Myocyte (in vitro differentiated cells): ENCODE measurements around the gene ZBED1. TPM values are rescaled to one million over a fixed set of nuclear protein-coding genes. Genes with fewer than 3 reads are reported as not detected.
"Not testable (repeated sequence)": the region's sequence is repeated elsewhere in the genome, so short reads cannot be mapped to it uniquely, and the experiment has no call there.

Experiments used
- DNase-seq: peaks from one replicate; pipeline ENCODE4 v3.0.0-alpha.2; 2012; ENCODE audit warnings: low read depth
- total RNA-seq: library from RNA; depleted of rRNA; stranded (reverse); fragments of >200 nt; gene quantifications from 2 replicates; pipeline ENCODE4 v1.2.3, GENCODE V29; 2014

The ZBED1 gene
- total RNA-seq, 1 donor from 2014 or later: 38.8 TPM

DNA sequence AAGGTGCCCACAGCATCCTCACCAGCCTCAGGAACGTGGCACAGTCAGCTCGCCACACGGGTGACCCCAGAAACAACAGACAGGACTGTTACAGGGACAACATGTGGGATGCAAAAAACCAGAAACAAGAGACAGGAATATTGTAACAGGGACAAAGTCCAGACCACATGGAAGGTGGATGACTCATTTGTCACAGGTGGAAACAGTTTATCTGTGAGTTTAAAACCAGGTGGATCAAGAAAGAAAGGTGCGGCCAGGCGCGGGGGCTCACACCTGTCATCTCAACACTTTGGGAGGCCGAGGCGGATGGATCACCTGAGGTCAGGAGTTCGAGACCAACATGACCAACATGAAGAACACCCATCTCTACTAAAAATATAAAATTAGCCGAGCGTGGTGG is 23.5 kb downstream of the ZBED1 start:
- not testable (repeated sequence) for DNase-seq

DNA sequence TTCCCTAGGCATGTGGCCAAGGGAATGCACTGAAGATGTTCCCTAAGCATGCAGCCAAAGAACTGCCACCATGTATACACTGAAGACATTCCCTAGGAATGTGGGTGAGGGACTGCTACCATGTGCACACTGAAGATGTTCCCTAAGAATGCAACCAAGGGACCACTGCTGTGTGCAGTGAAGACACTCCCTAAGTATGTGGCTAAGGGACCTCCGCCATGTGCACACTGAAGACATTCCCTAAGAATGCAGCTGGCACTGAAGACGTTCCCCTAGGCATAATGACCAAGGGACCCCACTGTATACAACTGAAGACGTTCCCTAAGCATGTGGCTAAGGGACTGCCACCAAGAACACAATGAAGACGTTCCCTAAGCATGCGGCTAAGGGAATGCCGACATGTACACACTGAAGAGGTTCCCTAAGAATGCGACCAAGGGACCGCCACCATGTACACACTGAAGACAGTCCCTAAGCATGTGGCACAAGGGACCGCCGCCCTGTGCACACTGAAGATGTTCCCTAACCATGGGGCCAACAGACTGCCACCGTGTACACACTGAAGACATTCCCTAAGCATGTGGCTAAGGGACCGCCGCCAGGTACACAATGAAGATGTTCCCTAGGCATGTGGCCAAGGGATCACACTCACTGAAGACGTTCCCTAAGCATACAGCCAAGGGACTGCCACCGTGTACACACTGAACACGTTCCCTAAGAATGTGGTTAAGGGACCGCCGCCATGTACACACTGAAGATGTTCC is 25.6 kb downstream of the ZBED1 start:
- no peak for DNase-seq

DNA sequence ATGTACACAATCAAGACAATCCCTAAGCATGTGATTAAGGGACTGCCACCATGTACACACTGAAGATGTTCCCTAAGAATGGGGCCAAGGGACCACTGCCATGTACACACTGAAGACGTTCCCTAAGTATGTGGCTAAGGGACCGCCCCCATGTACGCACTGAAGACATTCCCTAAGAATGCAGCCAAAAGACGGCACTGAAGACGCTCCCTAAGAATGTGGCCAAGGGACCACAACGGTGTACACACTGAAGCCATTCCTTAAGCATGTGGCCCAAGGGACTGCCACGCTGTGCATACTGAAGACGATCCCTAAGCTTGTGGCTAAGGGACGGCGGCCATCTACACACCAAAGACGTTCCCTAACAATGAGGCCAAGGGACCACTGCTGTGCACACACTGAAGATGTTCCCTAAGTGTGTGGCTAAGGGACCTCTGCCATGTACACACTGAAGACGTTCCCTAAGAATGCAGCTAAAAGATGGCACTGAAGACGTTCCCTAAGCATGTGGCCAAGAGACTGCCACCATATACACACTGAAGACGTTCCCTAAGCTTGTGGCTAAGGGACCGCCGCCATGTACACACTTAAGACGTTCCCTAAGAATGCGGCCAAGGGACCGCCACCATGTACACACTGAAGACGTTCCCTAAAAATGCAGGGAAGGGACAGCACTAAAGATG is 26.4 kb downstream of the ZBED1 start:
- DNase-seq: no peak

DNA sequence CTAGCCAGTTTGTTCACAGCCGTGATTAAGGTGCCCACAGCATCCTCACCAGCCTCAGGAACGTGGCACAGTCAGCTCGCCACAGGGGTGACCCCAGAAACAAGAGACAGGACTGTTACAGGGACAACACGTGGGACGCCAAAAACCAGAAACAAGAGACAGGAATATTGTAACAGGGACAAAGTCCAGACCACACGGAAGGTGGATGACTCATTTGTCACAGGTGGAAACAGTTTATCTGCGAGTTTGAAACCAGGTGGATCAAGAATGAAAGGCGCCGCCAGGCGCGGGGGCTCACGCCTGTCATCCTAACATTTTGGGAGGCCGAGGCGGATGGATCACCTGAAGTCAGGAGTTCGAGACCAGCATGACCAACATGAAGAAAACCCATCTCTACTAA is 27.7 kb downstream of the ZBED1 start:
- DNase-seq: peak; percentile 34

DNA sequence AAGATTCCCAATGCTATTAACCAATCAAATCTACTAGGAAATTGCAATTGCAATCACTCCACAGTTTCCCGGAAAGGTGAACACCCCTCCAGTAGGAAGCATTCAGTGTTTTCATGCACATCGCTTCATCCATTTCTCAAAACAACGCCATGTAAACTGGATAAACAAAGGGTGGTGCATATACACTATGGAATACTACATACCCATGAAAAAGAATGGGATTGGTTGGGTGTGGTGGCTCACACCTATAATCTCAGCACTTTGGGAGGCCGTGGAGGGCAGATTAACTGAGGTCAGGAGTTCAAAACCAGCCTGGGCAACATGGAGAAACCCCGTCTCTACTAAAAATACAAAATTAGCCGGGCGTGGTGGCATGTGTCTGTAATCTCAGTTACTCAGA is 29.1 kb downstream of the ZBED1 start:
- no peak for DNase-seq

DNA sequence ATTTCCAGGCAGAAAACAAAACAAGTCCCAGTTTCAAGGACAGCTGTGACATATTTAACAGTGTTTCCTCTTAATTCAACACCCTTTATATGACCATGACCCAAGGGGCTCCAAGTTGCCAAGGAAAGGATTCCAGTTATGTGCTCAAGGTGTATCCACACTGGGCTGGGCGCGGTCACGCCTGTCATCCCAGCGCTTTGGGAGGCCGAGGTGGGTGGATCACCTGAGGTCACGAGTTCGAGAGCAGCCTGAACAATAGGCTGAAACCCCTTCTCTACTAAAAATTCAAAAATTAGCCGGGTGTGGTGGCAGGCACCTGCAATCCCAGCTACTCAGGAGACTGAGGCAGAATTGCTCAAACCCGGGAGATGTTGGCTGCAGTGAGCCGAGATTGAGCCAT is 29.6 kb downstream of the ZBED1 start:
- DNase-seq: not testable (repeated sequence)

DNA sequence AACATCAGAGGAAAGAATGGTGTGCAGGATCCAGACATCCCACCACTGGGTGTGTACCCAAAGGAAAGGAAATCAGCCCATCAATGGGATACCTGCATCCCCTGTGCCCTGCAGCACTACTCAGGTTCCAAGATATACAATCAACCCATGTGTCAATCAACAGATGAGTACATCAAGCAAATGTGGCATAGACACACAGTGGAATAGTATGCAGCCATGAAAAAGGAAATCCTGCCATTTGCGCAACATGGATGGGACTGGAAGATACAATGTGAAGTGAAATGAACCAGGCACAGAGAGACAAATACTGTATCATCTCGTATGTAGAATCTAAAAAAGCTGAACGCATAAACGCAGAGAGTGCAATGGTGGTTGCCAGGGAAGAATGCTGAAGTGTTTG is 30.9 kb downstream of the ZBED1 start:
- DNase-seq: not testable (repeated sequence)

DNA sequence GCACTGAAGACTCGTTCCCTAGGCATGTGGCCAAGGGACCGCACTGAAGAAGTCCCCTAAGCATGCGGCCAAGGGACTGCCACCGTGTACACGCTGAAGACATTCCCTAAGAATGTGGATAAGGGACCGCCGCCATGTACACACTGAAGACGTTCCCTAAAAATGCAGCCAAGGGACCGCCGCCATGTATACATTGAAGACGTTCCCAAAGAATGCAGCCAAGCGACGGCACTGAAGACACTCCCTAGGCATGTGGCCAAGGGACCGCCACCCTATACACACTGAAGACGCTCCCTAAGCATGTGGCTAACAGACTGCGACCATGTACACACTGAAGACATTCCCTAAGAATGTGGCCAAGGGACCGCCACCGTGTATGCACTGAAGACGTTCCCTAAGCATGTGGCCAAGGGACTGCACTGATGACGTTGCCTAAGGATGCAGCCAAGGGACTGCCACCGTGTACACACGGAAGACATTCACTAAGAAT is 31.5 kb downstream of the ZBED1 start:
- no peak for DNase-seq

DNA sequence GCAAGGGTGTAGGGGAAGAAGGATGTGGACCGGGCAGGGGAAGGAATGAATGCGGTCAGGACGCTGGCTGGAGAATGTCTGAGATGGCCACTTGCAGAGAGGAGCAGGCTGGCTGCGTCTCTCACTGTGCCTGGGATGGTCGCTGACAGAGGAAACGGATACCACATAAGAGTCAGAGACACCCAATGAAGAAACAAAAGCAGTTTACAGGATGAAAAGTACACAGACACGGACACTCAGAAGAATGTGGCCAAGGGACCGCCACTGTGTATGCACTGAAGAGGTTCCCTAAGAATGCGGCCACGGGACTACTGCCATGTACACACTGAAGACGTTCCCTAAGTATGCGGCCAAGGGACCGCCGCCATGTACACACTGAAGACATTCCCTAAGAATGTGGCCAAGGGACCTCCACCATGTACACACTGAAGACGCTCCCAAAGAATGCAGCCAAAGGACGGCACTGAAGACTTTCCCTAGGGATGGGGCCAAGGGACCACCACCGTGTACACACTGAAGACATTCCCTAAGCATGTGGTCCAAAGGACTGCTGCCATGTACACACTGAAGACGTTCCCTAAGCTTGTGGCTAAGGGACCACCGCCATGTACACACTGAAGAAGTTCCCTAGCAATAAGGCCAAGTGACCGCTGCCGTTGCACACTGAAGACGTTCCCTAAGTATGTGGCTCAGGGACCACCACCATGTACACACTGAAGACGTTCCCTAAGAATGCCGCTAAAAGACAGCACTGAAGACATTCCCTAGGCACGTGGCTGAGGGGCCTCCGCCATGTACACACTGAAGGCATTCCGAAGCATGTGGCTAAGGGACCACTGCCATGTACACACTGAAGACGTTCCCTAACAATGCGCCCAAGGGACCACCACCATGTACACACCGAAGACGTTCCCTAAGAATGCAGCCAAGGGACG is 32.2 kb downstream of the ZBED1 start:
- no peak for DNase-seq

DNA sequence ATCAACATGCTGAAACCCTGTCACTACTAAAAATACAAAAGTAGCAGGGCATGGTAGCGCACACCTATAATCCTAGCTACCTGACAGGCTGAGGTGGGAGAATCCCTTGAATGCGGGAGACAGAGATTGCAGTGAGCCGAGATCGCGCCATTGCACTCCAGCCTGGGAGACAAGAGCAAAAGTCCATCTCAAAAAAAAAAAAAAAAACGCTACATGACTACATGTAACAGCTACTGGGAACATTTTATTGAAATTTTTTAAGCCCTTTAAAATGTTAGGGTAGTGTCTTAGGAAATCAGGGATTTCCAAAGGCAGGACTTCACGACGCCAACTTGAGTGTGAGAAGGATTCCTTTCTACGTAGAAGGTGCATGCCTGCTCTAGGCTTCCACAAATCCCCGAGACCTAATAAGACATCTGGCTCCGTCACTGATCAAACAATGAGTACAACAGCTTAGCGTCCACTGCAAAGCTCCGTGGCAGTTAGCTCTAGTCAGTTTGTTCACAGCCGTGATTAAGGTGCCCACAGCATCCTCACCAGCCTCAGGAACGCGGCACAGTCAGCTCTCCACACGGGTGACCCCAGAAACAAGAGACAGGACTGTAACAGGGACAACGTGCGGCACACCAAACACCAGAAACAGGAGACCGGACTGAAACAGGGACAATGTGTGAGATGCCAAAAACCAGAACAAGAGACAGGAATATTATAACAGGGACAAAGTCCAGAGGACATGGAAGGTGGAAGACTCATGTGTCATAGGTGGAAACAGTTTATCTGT is 33.7 kb downstream of the ZBED1 start:
- DNase-seq: no peak

DNA sequence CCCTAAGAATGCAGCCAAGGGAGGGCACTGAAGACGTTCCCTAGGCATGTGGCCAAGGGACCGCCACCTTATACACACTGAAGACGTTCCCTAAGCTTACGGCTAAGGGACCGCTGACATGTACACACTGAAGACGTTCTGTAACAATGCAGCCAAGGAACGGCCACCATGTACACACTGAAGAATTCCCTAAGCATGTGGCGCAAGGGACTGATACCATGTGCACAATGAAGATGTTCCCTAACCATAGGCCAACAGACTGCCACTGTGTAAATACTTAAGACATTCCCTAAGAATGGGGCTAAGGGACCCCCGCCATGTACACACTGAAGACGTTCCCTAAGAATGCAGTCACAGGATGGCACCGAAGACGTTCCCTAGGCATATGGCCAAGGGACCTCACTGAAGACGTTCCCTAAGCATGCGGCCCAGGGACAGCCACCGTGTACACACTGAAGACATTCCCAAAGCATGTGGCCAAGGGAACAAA is 36.1 kb downstream of the ZBED1 start:
- no peak for DNase-seq

DNA sequence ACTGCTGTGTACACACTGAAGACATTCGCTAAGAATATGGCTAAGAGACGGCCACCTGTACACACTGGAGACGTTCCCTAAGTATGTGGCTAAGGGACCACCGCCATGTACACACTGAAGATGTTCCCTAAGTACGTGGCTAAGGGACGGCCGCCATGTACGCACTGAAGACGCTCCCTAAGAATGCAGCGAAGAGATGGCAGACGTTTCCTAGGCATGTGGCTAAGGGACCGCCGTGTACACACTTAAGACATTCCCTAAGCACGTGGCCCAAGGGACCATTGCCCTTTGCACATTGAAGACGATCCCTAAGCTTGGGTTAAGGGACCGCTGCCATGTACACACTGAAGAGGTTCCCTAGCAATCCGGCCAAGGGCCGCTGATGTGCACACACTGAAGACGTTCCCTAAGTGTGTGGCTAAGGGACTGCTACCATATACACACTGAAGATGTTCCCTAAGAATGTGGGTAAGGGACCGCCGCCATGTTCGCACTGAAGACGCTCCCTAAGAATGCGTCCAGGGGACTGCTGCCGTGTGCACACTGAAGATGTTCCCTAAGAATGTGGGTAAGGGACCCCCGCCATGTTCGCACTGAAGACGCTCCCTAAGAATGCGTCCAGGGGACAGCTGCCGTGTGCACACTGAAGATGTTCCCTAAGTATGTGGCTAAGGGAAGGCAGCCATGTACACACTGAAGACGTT is 36.7 kb downstream of the ZBED1 start:
- no peak for DNase-seq

DNA sequence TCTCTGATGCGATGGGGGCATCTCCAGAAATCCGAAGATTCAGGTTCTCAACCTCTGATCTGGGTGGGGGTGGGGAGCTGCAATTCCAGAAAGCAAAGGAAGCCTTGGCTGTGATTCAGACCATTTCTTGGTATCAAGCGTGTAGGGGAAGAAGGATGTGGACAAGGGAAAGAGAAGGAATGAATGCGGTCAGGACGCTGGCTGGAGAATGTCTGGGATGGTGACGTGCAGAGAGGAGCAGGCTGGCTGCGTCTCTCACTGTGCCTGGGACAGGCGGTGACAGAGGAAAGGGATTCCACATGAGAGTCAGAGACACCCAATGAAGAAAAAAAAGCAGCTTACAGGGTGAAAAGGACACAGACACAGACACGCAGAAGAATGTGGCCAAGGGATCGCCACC is 37.3 kb downstream of the ZBED1 start:
- not testable (repeated sequence) for DNase-seq

DNA sequence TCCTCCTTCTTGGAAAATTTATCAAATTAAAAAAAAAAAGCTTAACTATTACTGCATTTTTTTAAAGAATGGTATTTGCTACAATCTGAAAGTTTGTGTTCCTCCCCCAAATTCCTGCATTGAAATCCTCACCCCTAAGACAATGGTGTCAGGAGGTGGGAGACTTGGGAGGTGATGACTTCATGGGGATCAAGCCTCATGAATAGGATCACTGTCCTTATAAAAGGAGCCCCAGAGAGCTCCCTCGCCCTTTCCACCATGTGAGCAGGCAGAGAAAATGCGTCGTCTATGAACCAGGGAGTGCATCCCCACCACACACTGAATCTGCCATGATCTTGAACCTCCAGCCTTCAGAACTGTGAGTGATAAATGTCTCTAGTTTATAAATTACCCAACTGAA is 38.0 kb downstream of the ZBED1 start:
- no peak for DNase-seq

DNA sequence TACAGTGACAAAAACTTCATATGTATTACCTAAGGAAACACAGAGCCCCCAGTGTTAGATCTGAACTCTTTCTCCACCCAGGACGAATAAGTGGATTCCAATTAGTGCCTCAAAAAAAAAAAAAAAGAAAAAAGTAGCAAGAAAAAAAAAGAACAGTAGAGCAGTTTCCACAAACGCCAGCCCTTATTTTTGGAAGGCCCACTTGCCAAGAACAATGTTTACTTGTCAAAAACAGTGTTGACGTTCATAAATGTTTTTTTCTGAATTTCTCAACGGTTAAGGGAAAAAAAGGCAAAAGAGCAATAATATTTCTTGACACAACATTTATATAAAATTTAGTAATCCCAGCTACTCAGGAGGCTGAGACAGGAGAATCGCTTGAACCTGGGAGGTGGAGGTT is 38.7 kb downstream of the ZBED1 start:
- no peak for DNase-seq

DNA sequence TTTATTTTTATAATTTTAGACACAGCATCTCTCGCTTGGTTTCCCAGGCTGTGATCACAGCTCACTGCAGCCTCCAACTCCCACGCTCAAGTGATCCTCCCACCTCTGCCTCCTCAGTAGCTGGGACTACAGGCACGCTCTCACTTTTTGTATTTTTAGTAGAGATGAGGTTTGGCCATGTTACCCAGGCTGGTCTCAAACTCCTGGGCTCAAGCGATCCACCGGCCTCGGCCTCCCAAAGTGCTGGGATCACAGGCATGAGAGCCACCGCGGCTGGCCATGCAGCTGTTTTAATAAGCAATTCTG is 39.1 kb downstream of the ZBED1 start:
- DNase-seq: no peak

DNA sequence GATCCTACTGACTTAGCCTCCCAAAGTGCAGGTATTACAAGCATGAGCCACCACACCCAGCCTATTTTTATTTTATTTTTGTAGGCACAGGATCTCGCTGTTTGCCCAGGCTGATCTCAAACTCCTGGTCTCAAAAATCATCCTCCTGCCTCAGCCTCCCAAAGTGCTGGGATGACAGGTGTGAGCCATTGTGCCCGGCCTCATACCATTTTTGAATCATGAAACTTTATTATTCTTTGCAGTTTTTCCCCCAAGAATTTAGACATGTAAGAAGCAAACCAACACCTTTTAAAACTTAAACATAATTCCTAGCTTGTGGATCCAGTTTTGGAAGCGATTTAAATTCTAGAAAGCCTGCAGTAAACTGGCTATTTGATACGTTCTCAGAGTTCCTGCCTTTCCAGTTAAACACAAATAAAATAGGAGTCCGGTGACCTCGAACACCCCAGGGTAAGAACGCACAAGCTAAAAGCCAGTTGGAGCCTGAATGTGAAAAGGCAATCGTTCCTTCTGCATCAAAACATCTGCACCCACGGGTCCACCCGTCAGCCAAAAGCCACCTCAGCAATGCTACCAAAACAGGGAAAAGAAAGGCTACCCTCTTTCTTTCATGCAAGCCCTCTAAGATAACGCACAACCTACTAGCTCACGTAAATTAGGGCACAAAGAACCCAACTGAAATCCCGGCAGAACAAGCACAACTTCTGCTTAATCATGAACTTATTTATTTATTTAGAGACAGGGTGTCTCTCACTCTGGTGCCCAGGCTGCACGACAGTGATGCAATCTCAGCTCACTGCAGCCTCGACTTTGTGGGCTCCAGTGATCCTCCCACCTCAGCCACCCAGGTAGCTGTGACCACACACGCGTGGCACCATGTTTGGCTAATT is 39.7 kb downstream of the ZBED1 start:
- not testable (repeated sequence) for DNase-seq

DNA sequence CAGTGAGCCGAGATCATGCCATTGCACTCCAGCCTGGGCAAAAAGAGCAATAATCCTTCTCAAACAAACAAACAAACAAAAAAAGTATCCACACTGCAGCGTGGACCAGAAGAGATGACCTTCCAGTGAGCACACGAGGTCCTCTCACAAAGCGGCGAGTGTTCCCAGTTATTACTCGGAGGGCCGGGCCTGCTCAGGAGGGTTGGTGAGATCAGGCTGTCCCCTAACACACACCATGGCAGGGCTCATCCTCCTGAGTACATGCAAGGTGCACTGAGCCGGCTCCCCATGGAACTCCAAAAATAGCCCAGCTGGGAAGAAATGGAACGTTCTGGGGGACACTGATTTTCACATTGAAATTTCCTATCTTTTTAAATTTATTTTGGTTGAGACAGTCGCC is 40.7 kb downstream of the ZBED1 start:
- not testable (repeated sequence) for DNase-seq

DNA sequence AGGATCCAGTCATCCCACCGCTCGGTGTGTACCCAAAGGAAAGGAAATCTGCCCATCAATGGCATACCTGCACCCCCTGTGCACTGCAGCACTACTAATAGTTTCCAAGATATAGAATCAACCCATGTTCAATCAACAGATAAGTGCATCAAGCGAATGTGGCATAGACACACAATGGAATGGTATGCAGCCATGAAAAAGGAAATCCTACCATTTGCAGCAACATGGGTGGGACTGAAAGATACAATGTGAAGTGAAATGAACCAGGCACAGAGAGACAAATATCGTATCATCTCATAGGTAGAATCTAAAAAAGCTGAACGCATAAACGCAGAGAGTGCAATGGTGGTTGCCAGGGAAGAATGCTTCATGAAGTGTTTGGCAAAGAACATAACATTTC is 42.5 kb downstream of the ZBED1 start:
- DNase-seq: no peak
